ENCODE measurements around the gene SIRT7.

The SIRT7 gene

DNA sequence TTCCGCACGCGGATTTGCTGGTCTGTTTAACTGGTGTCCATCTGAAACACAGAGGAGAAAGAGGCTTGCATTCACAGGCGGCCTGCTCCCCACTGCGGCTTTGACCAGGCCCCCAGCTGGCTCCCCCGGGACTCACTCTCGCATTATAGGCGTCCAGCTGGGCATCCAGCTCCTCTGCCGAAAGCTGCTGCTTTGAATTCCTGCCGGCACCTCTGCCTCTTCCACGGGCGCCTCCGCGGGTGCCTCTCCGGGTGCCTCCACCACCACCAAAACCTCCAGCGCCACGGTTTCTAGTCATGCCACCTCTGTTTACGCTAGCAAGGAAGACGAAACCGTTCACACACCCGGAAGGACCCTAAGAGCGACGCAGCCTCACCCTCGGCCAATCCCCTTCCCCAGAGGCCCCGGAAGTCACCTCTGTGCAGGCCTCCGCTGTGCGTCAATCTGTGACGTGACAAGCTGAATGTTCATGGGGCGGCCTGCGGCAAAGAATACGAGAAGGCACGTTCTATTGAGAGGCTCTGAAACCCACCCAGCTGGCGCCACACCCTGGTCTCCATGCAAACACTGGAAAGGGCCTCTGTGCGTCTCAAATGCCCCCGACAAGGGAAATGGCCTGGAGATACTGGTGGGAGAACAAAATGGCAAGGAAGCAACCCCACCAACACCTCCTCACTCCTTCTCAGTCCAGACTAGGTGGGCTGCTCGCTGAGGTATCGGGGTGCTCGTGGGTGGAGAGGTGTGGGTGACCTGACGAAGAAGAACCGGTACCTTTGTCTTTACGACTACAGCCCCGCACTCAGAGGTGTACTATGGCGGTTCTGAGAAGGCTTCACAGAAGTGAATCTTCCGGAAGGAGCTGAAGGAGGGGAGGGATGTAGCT is 29.6 kb downstream of the SIRT7 start:
- H3K4me3 ChIP-seq (ENCODE audit: low read depth, low read length): no peak overlapping the region
- no peak for DNase-seq (ENCODE audit: low read depth)

DNA sequence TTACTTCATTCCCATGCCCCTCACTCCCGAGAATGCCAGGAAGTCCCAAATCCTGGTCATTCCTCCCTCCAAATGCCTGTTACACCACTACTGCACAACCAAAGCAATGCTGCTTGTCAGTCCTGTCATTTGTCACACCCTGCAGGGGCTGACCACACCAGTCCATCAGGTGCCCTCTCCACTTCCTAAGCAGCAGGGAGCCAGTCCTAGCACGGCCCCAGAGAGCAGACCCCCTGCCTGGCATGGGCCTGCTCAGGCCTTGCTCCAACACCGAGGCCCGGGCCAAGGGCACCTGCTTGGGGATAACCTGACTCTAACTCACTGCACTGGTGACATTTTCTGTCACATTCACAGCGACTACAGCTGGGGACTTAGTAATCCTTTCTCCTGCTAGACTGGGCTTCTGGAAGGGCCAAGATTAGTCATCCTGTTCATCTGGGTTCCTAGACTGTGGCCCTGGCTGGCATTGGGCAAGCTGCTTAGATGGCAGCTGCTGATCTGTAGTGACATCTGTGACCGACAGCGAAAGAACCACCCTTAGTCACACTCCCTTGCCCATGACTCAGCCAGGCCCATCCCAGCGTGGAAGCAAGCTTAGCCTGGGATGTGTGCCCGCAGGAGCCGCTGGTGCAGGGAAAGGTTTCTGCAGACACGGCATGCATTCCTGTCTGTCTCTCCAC is 32.0 kb downstream of the SIRT7 start:
- TF ChIP-seq, protein P1, sequence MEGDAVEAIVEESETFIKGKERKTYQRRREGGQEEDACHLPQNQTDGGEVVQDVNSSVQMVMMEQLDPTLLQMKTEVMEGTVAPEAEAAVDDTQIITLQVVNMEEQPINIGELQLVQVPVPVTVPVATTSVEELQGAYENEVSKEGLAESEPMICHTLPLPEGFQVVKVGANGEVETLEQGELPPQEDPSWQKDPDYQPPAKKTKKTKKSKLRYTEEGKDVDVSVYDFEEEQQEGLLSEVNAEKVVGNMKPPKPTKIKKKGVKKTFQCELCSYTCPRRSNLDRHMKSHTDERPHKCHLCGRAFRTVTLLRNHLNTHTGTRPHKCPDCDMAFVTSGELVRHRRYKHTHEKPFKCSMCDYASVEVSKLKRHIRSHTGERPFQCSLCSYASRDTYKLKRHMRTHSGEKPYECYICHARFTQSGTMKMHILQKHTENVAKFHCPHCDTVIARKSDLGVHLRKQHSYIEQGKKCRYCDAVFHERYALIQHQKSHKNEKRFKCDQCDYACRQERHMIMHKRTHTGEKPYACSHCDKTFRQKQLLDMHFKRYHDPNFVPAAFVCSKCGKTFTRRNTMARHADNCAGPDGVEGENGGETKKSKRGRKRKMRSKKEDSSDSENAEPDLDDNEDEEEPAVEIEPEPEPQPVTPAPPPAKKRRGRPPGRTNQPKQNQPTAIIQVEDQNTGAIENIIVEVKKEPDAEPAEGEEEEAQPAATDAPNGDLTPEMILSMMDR (IDR thresholded peaks at IDR 0.05; ENCODE audit: insufficient read depth, low read depth, low read length, missing control alignments): no peak
- H3K4me3 ChIP-seq (ENCODE audit: low read depth, low read length): no peak overlapping the region
- DNase-seq (ENCODE audit: low read depth): no peak

More for the DNA sequence above, 29.6 kb downstream of the SIRT7 start:
- TF ChIP-seq, protein P1 (IDR thresholded peaks at IDR 0.05; ENCODE audit: insufficient read depth, low read depth, low read length, missing control alignments): no peak

DNA sequence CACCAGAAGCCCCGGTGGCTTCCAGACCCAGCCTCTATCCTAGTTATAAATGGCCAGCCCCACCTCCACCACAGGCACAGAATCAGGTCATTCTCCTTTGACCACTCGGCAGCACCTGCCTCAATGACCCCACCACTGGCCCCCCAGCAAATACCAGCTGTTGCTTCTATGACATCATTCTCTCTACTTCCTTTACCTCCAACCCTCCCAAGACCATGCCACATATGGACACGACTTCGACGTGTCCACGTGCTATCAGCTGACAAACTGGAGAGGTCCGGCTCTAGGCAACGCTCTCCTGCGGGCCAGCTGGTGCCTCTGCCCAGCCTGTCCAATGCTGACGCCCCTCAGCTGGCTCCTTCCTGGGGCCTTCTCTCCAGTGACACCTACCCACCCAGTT is 32.5 kb downstream of the SIRT7 start:
- no peak overlapping the region for H3K4me3 ChIP-seq (ENCODE audit: low read depth, low read length)
- DNase-seq (ENCODE audit: low read depth): no peak
- TF ChIP-seq, protein P1 (IDR thresholded peaks at IDR 0.05; ENCODE audit: insufficient read depth, low read depth, low read length, missing control alignments): no peak

DNA sequence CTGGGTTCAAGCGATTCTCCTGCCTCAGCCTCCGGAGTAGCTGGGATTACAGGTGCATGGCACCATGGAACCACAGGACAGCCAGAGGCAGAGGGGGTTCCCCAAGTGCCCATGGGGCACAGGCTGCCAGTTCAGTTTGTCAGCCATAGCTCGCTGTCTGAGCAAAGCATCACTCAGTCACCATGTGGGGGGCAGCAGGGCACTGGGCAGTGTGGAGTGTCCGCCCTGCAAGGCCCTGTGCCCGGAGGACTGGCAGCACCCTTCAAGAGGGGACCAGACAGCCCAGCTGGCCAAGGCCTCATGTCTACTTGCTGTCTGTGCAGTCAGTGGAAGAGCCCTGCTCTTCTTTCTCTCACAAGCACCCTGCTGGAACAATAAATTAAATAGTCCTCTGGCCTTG is 33.0 kb downstream of the SIRT7 start:
- no peak overlapping the region for H3K4me3 ChIP-seq (ENCODE audit: low read depth, low read length)
- no peak for DNase-seq (ENCODE audit: low read depth)
- TF ChIP-seq, protein P1 (IDR thresholded peaks at IDR 0.05; ENCODE audit: insufficient read depth, low read depth, low read length, missing control alignments): no peak

DNA sequence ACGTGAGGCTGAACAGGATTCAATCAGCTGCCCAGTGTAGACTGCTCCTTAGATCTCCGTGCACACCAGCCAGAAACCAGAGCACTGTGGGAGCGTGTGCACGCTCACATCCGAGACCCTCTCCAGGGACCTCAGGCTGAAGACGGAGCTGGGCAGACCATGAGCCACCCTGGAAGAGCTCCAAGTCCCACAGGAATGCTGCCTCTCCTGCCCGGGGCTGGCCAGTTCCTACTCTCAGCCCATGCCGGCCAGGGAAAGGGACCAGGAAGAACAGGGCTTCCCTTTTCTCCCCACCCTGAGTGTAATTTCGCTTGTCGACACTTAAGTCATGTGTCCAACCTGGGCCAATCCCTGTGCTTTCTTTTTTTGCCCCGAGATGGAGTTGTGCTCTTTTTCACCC is 33.5 kb downstream of the SIRT7 start:
- H3K4me3 ChIP-seq (ENCODE audit: low read depth, low read length): no peak overlapping the region
- TF ChIP-seq, protein P1 (IDR thresholded peaks at IDR 0.05; ENCODE audit: insufficient read depth, low read depth, low read length, missing control alignments): no peak
- no peak for DNase-seq (ENCODE audit: low read depth)

DNA sequence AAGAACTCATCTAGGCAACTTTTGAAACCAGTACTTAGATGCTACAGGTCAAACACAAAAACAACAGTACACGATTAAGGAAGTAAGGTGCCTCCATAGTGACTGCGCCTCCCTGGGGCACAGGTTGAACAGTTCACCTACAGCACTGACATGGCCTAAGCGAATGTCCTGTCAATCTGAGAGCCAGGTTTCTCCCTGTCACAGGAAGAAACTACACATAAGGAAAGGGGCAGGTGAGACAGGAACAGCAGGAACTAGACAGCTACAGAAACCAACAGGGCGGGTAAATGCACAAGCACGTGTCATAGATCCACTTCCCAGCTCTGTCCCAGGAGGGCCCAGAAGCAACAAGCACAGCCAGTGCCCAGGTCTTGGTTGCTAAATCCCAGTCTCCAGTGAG is 38.9 kb downstream of the SIRT7 start:
- TF ChIP-seq, protein P1 (IDR thresholded peaks at IDR 0.05; ENCODE audit: insufficient read depth, low read depth, low read length, missing control alignments): no peak
- DNase-seq (ENCODE audit: low read depth): no peak
- no peak overlapping the region for H3K4me3 ChIP-seq (ENCODE audit: low read depth, low read length)

All from GM12865 (cell line).